Measurements from ENCODE around the gene ZBTB20. TPM values are rescaled to one million over a fixed set of nuclear protein-coding genes. Genes with fewer than 3 reads are reported as not detected.

Gene ZBTB20
- total and polyA plus RNA-seq, 4 donors: 0.74 to 77.1 (median 27.9) TPM

- ATAC-seq (ENCODE audit: insufficient read depth, low FRiP score) (no peak), DNase-seq (no peak)
- H3K9me3 ChIP-seq (ENCODE audit: control insufficient read depth in 4 of 4, insufficient read depth in 3 of 4, low read length in 3 of 4): no peaks in the 10 kb centered on the region
- H3K4me1 ChIP-seq (ENCODE audit: control insufficient read depth in 5 of 5, insufficient read depth in 5 of 5, low read length in 5 of 5): peaks cover 0 to 25% (median 2%) of the 10 kb centered on the region in 5 donors
- no peak for TF ChIP-seq CTCF (IDR thresholded peaks at IDR 0.05; ENCODE audit: control extremely low read depth, extremely low read depth)
- no peaks in the 10 kb centered on the region for H3K36me3 ChIP-seq (ENCODE audit: control insufficient read depth in 4 of 4, insufficient read depth in 4 of 4, low read length in 4 of 4)
- H3K27ac ChIP-seq (ENCODE audit: low read depth in 1 of 2, low read length in 1 of 2): peak overlapping the region in 1 of 2 donors; percentile 33
- no peaks in the 10 kb centered on the region for H3K27me3 ChIP-seq (ENCODE audit: control insufficient read depth in 3 of 3, insufficient read depth in 3 of 3, low read length in 2 of 3)
- 34 to 35% methylated on average over 8 of the region's 8 CpGs for WGBS, 2 donors
- no peak overlapping the region for H3K4me3 ChIP-seq
- no peak overlapping the region for H3K9ac ChIP-seq (ENCODE audit: insufficient read depth in 1 of 2, low read length in 2 of 2)
These were observed 267.7 kb downstream of the ZBTB20 start for GRCh38 chr3:114879059-114880031.

- no peak for TF ChIP-seq CTCF (IDR thresholded peaks at IDR 0.05; ENCODE audit: control extremely low read depth, extremely low read depth)
- WGBS, 2 donors: 81 to 90% methylated on average over 5 of the region's 5 CpGs
- no peak overlapping the region for H3K27ac ChIP-seq (ENCODE audit: low read depth in 1 of 2, low read length in 1 of 2)
- H3K27me3 ChIP-seq (ENCODE audit: control insufficient read depth in 3 of 3, insufficient read depth in 3 of 3, low read length in 2 of 3): no peaks in the 10 kb centered on the region
- H3K4me1 ChIP-seq (ENCODE audit: control insufficient read depth in 5 of 5, insufficient read depth in 5 of 5, low read length in 5 of 5): peaks cover 0 to 26% (median 2%) of the 10 kb centered on the region in 5 donors
- DNase-seq: no peak
- ATAC-seq (ENCODE audit: insufficient read depth, low FRiP score): no peak
- H3K4me3 ChIP-seq: no peak overlapping the region
- no peaks in the 10 kb centered on the region for H3K9me3 ChIP-seq (ENCODE audit: control insufficient read depth in 4 of 4, insufficient read depth in 3 of 4, low read length in 3 of 4)
- H3K9ac ChIP-seq (ENCODE audit: insufficient read depth in 1 of 2, low read length in 2 of 2): no peak overlapping the region
- H3K36me3 ChIP-seq (ENCODE audit: control insufficient read depth in 4 of 4, insufficient read depth in 4 of 4, low read length in 4 of 4): no peaks in the 10 kb centered on the region
These were observed 268.8 kb downstream of the ZBTB20 start for GRCh38 chr3:114878114-114878839.

- no peak overlapping the region for H3K4me3 ChIP-seq
- DNase-seq (no peak), ATAC-seq (ENCODE audit: insufficient read depth, low FRiP score) (no peak)
- no peaks in the 10 kb centered on the region for H3K27me3 ChIP-seq (ENCODE audit: control insufficient read depth in 3 of 3, insufficient read depth in 3 of 3, low read length in 2 of 3)
- 62 to 72% methylated on average over 2 of the region's 2 CpGs for WGBS, 2 donors
- no peak overlapping the region for H3K27ac ChIP-seq (ENCODE audit: low read depth in 1 of 2, low read length in 1 of 2)
- no peaks in the 10 kb centered on the region for H3K9me3 ChIP-seq (ENCODE audit: control insufficient read depth in 4 of 4, insufficient read depth in 3 of 4, low read length in 3 of 4)
- TF ChIP-seq CTCF (IDR thresholded peaks at IDR 0.05; ENCODE audit: control extremely low read depth, extremely low read depth): no peak
- H3K4me1 ChIP-seq (ENCODE audit: control insufficient read depth in 5 of 5, insufficient read depth in 5 of 5, low read length in 5 of 5): peaks cover 0 to 26% (median 2%) of the 10 kb centered on the region in 5 donors
- no peaks in the 10 kb centered on the region for H3K36me3 ChIP-seq (ENCODE audit: control insufficient read depth in 4 of 4, insufficient read depth in 4 of 4, low read length in 4 of 4)
- H3K9ac ChIP-seq (ENCODE audit: insufficient read depth in 1 of 2, low read length in 2 of 2): no peak overlapping the region
These were observed 269.5 kb downstream of the ZBTB20 start for GRCh38 chr3:114877378-114878113.
